ENCODE data around the gene ST6GALNAC2.
A peak's percentile ranks its signal among the peaks of the same experiment; 100 is the strongest.

The ST6GALNAC2 gene

DNA sequence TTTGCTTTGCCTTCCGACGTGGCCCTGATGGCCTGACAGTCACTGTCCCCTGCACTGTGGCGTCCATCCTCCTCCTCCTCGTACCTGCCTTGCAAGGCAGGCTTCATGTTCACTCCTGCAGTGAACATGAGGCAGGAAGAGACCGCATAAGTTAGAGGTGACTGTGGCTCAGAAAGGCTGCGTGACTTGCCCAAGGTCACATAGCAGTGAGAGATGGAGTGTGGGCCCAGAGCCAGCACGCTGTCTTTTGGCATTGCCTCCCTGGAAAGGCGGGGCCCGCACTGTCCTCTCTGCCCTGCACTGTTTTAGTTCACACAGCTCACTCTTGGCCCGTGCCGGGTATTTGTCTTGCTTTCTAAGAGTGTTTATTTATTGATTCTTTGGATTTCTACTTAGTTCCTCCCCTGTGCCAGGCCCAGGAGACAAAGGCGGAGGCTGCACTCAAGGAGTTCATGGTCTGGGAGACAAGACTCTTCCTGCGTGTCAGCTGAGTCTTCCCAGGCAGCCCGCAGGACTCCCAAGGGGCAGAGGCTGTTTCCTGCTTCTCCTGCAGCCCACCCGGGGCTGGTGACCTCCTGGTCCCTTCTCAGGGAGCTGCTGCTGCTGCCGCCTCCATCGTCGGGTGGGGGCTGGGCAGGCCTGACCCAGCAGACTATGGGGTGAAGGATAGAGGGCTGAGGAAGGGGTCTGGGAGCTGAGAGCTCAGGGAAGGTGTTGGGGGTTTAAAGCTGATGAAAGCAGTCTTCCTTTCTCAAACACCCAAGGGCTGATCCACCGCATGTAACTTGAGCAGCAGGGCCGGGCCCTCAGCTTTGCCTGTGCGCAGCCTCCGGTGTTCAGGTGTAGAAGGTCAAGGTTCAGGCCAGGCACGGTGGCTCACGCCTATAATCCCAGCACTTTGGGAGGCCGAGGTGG lies 60.8 kb downstream of the ST6GALNAC2 start:
- H3K9me3 ChIP-seq (ENCODE audit: control insufficient read depth, insufficient read depth, low read depth, low read length) = no peaks in the 10 kb centered on the region
- no peak overlapping the region for H3K4me3 ChIP-seq (ENCODE audit: low read depth, low read length)
- H3K36me3 ChIP-seq (ENCODE audit: control insufficient read depth in 2 of 2, insufficient read depth in 1 of 2, low read length in 2 of 2) = no peaks in the 10 kb centered on the region
- H3K27ac ChIP-seq (ENCODE audit: extremely low read depth, low read depth, low read length) = peak overlapping the region; percentile 68
- peaks cover 16% of the 10 kb centered on the region for H3K4me1 ChIP-seq (ENCODE audit: control insufficient read depth, insufficient read depth, low read length)
- 0 out of 2 replicates have a peak, but pooled peaks have one; percentile 16 for TF ChIP-seq ZNF423 (tag by site-specific recombination; IDR thresholded peaks at IDR 0.05)
- peak; percentile 60 for TF ChIP-seq OSR2 (tag by site-specific recombination; IDR thresholded peaks at IDR 0.05)
- TF ChIP-seq, protein P1, sequence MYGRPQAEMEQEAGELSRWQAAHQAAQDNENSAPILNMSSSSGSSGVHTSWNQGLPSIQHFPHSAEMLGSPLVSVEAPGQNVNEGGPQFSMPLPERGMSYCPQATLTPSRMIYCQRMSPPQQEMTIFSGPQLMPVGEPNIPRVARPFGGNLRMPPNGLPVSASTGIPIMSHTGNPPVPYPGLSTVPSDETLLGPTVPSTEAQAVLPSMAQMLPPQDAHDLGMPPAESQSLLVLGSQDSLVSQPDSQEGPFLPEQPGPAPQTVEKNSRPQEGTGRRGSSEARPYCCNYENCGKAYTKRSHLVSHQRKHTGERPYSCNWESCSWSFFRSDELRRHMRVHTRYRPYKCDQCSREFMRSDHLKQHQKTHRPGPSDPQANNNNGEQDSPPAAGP (tag by site-specific recombination; IDR thresholded peaks at IDR 0.05) = peak; percentile 16; the same call in 1 of the 2 replicates
- no peak for TF ChIP-seq ZNF146 (tag by site-specific recombination; IDR thresholded peaks at IDR 0.05)
- peak; percentile 69 for TF ChIP-seq ZIC2 (tag by site-specific recombination; IDR thresholded peaks at IDR 0.05)
- TF ChIP-seq, protein P2, sequence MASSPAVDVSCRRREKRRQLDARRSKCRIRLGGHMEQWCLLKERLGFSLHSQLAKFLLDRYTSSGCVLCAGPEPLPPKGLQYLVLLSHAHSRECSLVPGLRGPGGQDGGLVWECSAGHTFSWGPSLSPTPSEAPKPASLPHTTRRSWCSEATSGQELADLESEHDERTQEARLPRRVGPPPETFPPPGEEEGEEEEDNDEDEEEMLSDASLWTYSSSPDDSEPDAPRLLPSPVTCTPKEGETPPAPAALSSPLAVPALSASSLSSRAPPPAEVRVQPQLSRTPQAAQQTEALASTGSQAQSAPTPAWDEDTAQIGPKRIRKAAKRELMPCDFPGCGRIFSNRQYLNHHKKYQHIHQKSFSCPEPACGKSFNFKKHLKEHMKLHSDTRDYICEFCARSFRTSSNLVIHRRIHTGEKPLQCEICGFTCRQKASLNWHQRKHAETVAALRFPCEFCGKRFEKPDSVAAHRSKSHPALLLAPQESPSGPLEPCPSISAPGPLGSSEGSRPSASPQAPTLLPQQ (tag by site-specific recombination; IDR thresholded peaks at IDR 0.05) = peak; percentile 94
- TF ChIP-seq ZNF335 (tag by site-specific recombination; conservative IDR thresholded peaks at IDR 0.05) = 0 out of 2 replicates have a peak, but pooled peaks have one; percentile 16
- peak; percentile 74 for TF ChIP-seq KLF1 (tag by site-specific recombination; IDR thresholded peaks at IDR 0.05)
- peak; percentile 89 for TF ChIP-seq ZFP69B (tag by site-specific recombination; IDR thresholded peaks at IDR 0.05)
- TF ChIP-seq ZNF157 (tag by site-specific recombination; IDR thresholded peaks at IDR 0.05) = no peak
- peak; percentile 60 for TF ChIP-seq GLIS1 (tag by site-specific recombination; IDR thresholded peaks at IDR 0.05)
- TF ChIP-seq ZNF785 (tag by site-specific recombination; IDR thresholded peaks at IDR 0.05) = no peak
- TF ChIP-seq SP7 (tag by site-specific recombination; IDR thresholded peaks at IDR 0.05) = peak; percentile 17; the same call in 1 of the 2 replicates
- TF ChIP-seq, protein P3, sequence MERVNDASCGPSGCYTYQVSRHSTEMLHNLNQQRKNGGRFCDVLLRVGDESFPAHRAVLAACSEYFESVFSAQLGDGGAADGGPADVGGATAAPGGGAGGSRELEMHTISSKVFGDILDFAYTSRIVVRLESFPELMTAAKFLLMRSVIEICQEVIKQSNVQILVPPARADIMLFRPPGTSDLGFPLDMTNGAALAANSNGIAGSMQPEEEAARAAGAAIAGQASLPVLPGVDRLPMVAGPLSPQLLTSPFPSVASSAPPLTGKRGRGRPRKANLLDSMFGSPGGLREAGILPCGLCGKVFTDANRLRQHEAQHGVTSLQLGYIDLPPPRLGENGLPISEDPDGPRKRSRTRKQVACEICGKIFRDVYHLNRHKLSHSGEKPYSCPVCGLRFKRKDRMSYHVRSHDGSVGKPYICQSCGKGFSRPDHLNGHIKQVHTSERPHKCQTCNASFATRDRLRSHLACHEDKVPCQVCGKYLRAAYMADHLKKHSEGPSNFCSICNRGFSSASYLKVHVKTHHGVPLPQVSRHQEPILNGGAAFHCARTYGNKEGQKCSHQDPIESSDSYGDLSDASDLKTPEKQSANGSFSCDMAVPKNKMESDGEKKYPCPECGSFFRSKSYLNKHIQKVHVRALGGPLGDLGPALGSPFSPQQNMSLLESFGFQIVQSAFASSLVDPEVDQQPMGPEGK (tag by site-specific recombination; IDR thresholded peaks at IDR 0.05) = peak; percentile 34; the same call in 1 of the 2 replicates
- no peak for TF ChIP-seq ZNF548 (tag by site-specific recombination; IDR thresholded peaks at IDR 0.05)
- TF ChIP-seq, protein P4, sequence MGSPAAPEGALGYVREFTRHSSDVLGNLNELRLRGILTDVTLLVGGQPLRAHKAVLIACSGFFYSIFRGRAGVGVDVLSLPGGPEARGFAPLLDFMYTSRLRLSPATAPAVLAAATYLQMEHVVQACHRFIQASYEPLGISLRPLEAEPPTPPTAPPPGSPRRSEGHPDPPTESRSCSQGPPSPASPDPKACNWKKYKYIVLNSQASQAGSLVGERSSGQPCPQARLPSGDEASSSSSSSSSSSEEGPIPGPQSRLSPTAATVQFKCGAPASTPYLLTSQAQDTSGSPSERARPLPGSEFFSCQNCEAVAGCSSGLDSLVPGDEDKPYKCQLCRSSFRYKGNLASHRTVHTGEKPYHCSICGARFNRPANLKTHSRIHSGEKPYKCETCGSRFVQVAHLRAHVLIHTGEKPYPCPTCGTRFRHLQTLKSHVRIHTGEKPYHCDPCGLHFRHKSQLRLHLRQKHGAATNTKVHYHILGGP (tag by site-specific recombination; IDR thresholded peaks at IDR 0.05) = peak; percentile 87
- ChIA-PET POLR2A (interaction anchor here (2.2 kb wide), 1 partner anchor 32 kb away, joined by 7 read pairs; no protein-coding TSS in a partner anchor), CTCF (interaction anchor here (0.6 to 7.2 kb wide), 11 partner anchors 16 to 531 kb away, joined by 3 to 87 read pairs (median 4); no protein-coding TSS in a partner anchor)
